Measurements from ENCODE around the gene STX16.

DNA sequence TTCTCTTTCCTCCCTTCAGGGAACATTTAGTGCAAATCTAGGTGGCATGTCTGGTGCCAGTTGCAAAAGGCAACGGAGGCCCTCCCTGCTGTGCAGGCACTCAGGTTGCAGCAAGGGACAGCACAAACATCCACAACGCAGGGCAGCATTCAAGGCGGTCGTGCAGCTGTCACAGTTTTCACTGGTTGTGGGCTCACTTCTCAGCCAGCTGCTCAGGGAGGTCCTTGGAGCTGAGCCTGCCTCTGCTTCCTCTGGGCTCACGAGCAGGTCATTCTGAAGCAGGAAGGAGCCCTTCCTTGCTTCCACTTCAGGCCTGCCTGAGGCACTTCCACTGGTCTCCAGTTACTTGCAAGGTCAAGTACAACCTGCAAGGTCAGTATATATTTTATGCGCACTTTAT, 37.8 kb downstream of the STX16 start:
- no peak for TF ChIP-seq POLR2A (IDR thresholded peaks at IDR 0.05; ENCODE audit: low read length)
- no peak for TF ChIP-seq GATA1 (IDR thresholded peaks at IDR 0.05; ENCODE audit: low read depth, low read length)
